ENCODE data around the gene KDM4C.

- TF ChIP-seq CTCF (IDR thresholded peaks at IDR 0.05) = no peak
- TF ChIP-seq POLR2A (IDR thresholded peaks at IDR 0.05) = no peak
Observed at GRCh38 chr9:6711403-6711802, 46.4 kb upstream of the KDM4C start.
